GM13977 (cell line): ENCODE measurements around the gene CLDN14.

ENCODE experiments used
- DNase-seq: peaks from one replicate; pipeline ENCODE4 v3.0.0; 2012; ENCODE audit warnings: low spot score
- in situ Hi-C: fragments of 300-500 bp; cut with MboI; formaldehyde crosslinking; loops from one replicate; pipeline ENCODE4 v1.12.0; 2022; ENCODE audit warnings: low sequenced_read_pairs, low pct_unique_long_range_greater_than_20kb, mixed read lengths, inconsistent platforms; ENCODE audit not compliant: unreplicated experiment
- TF ChIP-seq, protein P1 (sequence below): IDR thresholded peaks from 2 replicates; pipeline ENCODE4 v1.5.1; 2012; ENCODE audit warnings: mild to moderate bottlenecking, control low read depth; ENCODE audit not compliant: insufficient read depth; ENCODE audit errors: extremely low read depth, missing control alignments

Gene CLDN14

DNA sequence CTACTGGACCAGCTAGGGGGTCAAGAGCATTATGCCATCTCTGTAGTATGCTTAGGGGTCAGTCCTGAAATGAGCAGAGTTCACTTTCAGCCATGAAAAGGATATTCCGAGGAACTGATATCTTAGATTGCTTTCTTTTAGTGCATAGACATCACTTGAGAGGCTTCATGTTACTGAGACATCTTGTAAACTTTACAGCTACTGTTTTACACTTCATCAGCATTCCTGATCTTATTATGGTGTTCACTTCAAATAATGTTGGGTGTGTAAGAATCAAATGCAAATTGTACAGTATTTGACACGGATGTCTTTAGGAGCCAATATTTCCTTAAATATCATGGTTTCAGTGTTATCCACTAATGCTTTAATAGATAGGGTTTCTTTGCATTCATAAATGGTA is 22.4 kb upstream of the CLDN14 start:
- TF ChIP-seq, protein P1, sequence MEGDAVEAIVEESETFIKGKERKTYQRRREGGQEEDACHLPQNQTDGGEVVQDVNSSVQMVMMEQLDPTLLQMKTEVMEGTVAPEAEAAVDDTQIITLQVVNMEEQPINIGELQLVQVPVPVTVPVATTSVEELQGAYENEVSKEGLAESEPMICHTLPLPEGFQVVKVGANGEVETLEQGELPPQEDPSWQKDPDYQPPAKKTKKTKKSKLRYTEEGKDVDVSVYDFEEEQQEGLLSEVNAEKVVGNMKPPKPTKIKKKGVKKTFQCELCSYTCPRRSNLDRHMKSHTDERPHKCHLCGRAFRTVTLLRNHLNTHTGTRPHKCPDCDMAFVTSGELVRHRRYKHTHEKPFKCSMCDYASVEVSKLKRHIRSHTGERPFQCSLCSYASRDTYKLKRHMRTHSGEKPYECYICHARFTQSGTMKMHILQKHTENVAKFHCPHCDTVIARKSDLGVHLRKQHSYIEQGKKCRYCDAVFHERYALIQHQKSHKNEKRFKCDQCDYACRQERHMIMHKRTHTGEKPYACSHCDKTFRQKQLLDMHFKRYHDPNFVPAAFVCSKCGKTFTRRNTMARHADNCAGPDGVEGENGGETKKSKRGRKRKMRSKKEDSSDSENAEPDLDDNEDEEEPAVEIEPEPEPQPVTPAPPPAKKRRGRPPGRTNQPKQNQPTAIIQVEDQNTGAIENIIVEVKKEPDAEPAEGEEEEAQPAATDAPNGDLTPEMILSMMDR: no peak
- DNase-seq: no peak
- in situ Hi-C loops: loop anchor here (10.0 kb wide), 1 partner anchor 82 kb away; no protein-coding TSS in a partner anchor

GRCh38 chr21:36501589-36501892 is 21.6 kb upstream of the CLDN14 start:
- TF ChIP-seq, protein P1: no peak
- DNase-seq: no peak
- in situ Hi-C loops: loop anchor here (10.0 kb wide), 1 partner anchor 83 kb away; no protein-coding TSS in a partner anchor

DNA sequence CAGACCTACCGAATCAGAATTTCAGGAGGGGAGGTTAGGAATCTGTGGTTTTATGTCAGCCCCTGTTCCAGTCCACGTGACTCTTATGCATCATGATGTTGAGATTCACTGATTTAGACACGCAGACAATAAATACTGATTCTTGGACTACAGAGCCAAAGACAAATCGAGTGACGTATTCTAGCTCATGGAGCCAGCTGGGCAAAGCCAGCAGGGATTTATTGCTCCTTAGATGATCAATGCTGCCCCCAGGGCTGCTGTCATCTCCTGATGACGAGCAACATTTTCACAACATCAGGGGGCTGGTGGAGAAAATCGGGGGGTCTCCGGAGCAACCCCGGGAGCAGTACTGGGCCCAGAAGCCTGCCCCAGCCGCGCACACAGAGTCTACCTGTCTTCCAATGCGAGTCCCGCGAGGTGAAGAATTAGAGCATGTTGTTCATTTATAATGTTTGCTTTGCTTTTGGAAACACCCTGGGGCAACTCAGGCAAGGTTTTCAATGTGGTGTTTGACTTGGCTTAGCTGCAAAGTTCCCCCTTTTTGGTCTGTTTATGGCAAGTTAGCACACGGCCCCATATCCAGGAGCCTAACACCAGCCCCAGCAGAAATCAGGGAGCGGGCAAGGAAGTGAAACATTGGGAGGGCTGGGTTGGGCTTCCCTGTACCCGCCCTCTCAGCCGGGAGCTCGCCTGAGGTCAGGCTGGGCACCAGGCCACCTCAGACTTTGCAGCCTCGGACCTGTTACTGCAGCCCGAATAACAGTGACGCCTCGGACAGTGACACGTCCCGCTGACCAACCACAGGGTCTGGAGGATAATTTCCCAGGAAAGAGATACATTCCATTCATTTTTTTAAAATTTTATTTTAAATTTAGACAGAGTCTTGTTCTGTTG is 19.9 kb upstream of the CLDN14 start:
- DNase-seq: no peak
- in situ Hi-C loops: loop anchor here (10.0 kb wide), 1 partner anchor 85 kb away; no protein-coding TSS in a partner anchor
- TF ChIP-seq, protein P1: no peak

DNA sequence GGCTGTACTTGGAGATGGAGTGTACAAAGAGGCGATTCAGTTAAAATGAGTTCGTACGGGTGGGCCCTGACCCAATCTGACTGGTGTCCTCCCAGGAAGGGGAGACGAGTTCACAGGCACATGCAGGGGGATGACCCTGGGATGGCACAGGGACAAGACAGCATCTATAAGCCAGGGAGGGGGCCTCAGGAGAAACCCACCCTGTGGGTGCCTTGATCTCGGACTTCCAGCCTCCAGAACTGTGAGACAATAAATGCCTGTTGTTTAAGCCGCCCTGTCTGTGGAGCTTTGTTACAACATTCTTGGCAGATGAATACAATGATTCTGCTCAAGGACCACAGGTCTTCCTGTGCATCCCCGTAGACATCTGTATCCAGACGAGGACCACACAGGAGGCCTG is 14.6 kb upstream of the CLDN14 start:
- TF ChIP-seq, protein P1: no peak
- in situ Hi-C loops: no loop called here
- DNase-seq: no peak

DNA sequence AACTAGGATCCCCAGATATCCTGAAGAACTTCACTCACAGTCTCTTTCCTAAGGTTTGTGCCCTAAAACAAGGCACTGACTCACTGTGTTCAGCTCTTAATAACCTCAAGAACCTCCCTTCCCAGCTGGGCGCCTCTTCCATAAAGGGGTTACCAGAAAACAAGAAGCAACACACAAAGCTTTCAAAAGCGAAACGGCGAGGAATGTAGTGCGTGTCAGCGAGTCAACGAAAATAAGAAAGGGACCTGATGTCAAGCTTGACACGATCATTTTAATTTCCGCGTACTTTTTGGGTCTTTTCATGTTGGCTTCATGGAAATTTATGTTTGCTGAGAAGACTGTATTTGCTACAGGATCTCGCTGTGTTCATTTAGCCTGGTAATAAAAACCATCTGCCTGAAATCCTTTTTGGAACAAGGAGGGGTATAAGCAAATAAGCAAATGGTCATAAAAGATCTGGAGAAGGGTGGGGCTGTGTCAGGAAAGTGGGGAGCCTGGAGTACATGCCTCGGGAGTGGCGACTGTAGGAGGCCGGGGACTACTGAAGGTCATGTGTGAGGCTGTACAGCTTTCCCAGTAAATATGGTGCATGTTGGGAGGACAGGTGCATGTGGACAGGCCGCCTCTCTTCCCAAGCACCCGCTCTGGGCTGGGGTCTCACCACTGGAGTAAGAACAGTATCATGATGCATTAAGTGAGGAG is 11.4 kb upstream of the CLDN14 start:
- in situ Hi-C loops: no loop called here
- DNase-seq: no peak
- TF ChIP-seq, protein P1: no peak

DNA sequence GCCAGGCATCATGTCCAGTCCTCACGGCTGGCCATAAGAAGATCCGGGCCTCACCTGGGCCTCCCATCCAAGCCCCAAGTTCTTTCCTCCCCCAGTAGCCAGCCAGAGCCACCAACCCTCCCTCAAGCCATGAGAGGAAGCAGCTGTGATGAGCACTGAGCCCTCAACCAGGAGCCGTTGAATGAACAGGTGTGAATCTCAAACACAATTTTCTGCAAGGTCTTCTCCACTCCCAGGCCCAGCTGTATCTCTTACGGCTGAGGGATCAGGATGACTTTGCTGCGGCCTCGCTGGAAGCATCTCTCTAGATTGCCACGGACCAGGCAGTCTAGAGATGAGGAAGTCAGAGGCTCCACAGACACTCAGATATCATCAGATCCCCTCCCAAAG is 9.8 kb upstream of the CLDN14 start:
- TF ChIP-seq, protein P1: no peak
- in situ Hi-C loops: no loop called here
- no peak for DNase-seq
